ENCODE measurements around the gene CNTLN. TPM values are rescaled to one million over a fixed set of nuclear protein-coding genes. Genes with fewer than 3 reads are reported as not detected.
A peak's percentile ranks its signal among the peaks of the same experiment; 100 is the strongest.

Gene CNTLN
- total RNA-seq, 1 donor from 2014 or later: 7.4 TPM

DNA sequence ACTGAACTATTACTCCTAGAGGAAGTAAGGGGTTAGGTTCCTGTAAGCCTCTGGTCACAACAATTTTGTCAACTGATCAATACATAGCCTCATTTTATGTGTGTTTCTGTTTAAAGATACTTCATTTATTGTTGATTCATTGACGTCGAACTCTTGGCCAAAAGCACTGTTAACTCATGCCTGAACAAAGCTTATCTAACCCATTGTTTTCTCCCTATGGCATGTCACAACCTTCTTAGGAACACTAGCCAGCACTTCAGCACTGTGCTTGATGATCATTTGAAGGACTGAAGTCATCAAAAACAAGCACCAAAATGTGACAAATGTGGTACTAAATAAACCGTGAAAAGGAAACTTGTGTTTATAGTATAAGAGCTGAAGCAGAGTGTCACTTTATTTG is 13.5 kb downstream of the CNTLN start:
- H3K9me3 Mint-ChIP-seq (ENCODE audit: unreplicated experiment): no peaks in the 10 kb centered on the region
- no peak overlapping the region for H3K4me3 Mint-ChIP-seq (ENCODE audit: unreplicated experiment)
- TF ChIP-seq, protein P1, sequence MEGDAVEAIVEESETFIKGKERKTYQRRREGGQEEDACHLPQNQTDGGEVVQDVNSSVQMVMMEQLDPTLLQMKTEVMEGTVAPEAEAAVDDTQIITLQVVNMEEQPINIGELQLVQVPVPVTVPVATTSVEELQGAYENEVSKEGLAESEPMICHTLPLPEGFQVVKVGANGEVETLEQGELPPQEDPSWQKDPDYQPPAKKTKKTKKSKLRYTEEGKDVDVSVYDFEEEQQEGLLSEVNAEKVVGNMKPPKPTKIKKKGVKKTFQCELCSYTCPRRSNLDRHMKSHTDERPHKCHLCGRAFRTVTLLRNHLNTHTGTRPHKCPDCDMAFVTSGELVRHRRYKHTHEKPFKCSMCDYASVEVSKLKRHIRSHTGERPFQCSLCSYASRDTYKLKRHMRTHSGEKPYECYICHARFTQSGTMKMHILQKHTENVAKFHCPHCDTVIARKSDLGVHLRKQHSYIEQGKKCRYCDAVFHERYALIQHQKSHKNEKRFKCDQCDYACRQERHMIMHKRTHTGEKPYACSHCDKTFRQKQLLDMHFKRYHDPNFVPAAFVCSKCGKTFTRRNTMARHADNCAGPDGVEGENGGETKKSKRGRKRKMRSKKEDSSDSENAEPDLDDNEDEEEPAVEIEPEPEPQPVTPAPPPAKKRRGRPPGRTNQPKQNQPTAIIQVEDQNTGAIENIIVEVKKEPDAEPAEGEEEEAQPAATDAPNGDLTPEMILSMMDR (IDR thresholded peaks at IDR 0.05; ENCODE audit: unreplicated experiment): no peak
- no peak overlapping the region for H3K27ac Mint-ChIP-seq (ENCODE audit: unreplicated experiment)
- peaks cover 9% of the 10 kb centered on the region for H3K36me3 Mint-ChIP-seq (ENCODE audit: low read depth, unreplicated experiment)
- no peak for DNase-seq (ENCODE audit: low spot score)
- no peaks in the 10 kb centered on the region for H3K4me1 Mint-ChIP-seq (ENCODE audit: unreplicated experiment)
- peaks cover 3% of the 10 kb centered on the region for H3K27me3 Mint-ChIP-seq (ENCODE audit: unreplicated experiment)

DNA sequence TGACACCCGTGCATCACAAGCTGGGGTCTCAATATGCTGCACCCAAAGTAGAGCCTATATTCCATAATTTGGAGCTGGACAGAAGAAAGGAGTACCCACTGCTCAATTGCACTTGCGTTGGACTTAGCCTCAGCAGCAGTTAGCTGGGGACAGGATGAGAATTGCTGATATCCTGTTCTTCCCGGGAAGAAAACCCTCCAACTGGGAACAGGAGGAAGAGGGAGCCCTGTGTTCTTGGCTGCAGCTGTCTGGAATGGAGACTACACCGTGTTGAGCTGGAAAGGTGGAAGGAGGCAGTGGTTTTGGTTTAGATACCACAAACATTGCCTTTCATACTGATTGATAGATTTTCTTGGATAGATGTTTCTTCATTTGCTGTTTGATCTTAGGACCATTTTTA is 24.6 kb downstream of the CNTLN start:
- peak; percentile 9 for DNase-seq (ENCODE audit: low spot score)
- Mint-ChIP-seq H3K27ac (ENCODE audit: unreplicated experiment) (no peak overlapping the region), H3K4me3 (ENCODE audit: unreplicated experiment) (no peak overlapping the region), H3K36me3 (ENCODE audit: low read depth, unreplicated experiment) (peaks cover 13% of the 10 kb centered on the region), H3K27me3 (ENCODE audit: unreplicated experiment) (peaks cover 2% of the 10 kb centered on the region), H3K9me3 (ENCODE audit: unreplicated experiment) (no peaks in the 10 kb centered on the region), H3K4me1 (ENCODE audit: unreplicated experiment) (peaks cover 6% of the 10 kb centered on the region)
- TF ChIP-seq, protein P1 (IDR thresholded peaks at IDR 0.05; ENCODE audit: unreplicated experiment): no peak

- Mint-ChIP-seq H3K27me3 (ENCODE audit: unreplicated experiment) (peaks cover 2% of the 10 kb centered on the region), H3K27ac (ENCODE audit: unreplicated experiment) (no peak overlapping the region), H3K4me1 (ENCODE audit: unreplicated experiment) (peaks cover 6% of the 10 kb centered on the region), H3K36me3 (ENCODE audit: low read depth, unreplicated experiment) (peaks cover 7% of the 10 kb centered on the region), H3K4me3 (ENCODE audit: unreplicated experiment) (no peak overlapping the region), H3K9me3 (ENCODE audit: unreplicated experiment) (no peaks in the 10 kb centered on the region)
- no peak for DNase-seq (ENCODE audit: low spot score)
- TF ChIP-seq, protein P1 (IDR thresholded peaks at IDR 0.05; ENCODE audit: unreplicated experiment): no peak
Measured at GRCh38 chr9:17160327-17160726, 25.5 kb downstream of the CNTLN start.

GRCh38 chr9:17165764-17166163 is 30.9 kb downstream of the CNTLN start:
- Mint-ChIP-seq H3K36me3 (ENCODE audit: low read depth, unreplicated experiment) (no peaks in the 10 kb centered on the region), H3K9me3 (ENCODE audit: unreplicated experiment) (no peaks in the 10 kb centered on the region), H3K4me1 (ENCODE audit: unreplicated experiment) (no peaks in the 10 kb centered on the region), H3K27me3 (ENCODE audit: unreplicated experiment) (peaks cover 2% of the 10 kb centered on the region), H3K4me3 (ENCODE audit: unreplicated experiment) (no peak overlapping the region), H3K27ac (ENCODE audit: unreplicated experiment) (no peak overlapping the region)
- TF ChIP-seq, protein P1 (IDR thresholded peaks at IDR 0.05; ENCODE audit: unreplicated experiment): no peak
- DNase-seq (ENCODE audit: low spot score): no peak

DNA sequence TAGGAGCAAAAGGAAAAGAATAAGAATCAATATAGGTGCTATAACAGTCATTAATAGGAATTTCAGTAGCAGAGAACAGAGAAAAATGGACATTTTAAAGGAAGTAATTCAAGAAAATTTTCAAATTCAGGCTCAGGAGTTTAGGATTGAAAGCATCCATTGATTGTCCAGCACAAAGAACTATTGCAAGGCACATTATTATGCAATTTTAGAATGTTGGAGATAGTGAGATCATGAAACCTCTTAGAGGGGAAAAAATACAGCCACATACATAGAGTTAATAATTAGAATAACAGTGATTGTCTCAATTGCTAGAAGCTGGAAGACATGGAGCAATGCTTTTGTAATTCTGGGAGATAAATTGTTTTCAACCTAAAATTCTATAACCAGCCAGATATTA is 31.5 kb downstream of the CNTLN start:
- no peak for DNase-seq (ENCODE audit: low spot score)
- no peak overlapping the region for H3K27ac Mint-ChIP-seq (ENCODE audit: unreplicated experiment)
- no peaks in the 10 kb centered on the region for H3K9me3 Mint-ChIP-seq (ENCODE audit: unreplicated experiment)
- no peaks in the 10 kb centered on the region for H3K4me1 Mint-ChIP-seq (ENCODE audit: unreplicated experiment)
- TF ChIP-seq, protein P1 (IDR thresholded peaks at IDR 0.05; ENCODE audit: unreplicated experiment): no peak
- no peaks in the 10 kb centered on the region for H3K36me3 Mint-ChIP-seq (ENCODE audit: low read depth, unreplicated experiment)
- H3K4me3 Mint-ChIP-seq (ENCODE audit: unreplicated experiment): no peak overlapping the region
- H3K27me3 Mint-ChIP-seq (ENCODE audit: unreplicated experiment): peaks cover 2% of the 10 kb centered on the region

All from endothelial cell (in vitro differentiated cells).